ENCODE measurements around the gene DNAH8.

DNAH8 gene

GRCh38 chr6:39037082-39037508 is 322.0 kb downstream of the DNAH8 start:
- Histone ChIP-seq H3K27ac (ENCODE audit: low read length) (no peak overlapping the region), H3K4me2 (ENCODE audit: low read length) (no peak overlapping the region), H3K27me3 (ENCODE audit: low read depth, low read length) (peaks cover 77% of the 10 kb centered on the region), H4K20me1 (ENCODE audit: insufficient read depth, low read length) (no peaks in the 10 kb centered on the region), H3K79me2 (ENCODE audit: low read length) (no peaks in the 10 kb centered on the region), H3K36me3 (replicated peaks; ENCODE audit: low read depth, low read length) (peaks cover 5% of the 10 kb centered on the region), H2AFZ (ENCODE audit: low read depth, low read length) (no peak overlapping the region), H3K4me3 (ENCODE audit: low read length) (no peak overlapping the region), H3K9ac (ENCODE audit: low read length) (no peak overlapping the region), H3K4me1 (ENCODE audit: low read length) (peaks cover 20% of the 10 kb centered on the region), H3K9me3 (ENCODE audit: insufficient read depth, low read length) (0 out of 2 replicates have a peak, but pooled peaks cover 8% of the 10 kb centered on the region)
- TF ChIP-seq EZH2phosphoT487 (IDR thresholded peaks at IDR 0.05; ENCODE audit: low read depth) (no peak), CTCF (IDR thresholded peaks at IDR 0.05; ENCODE audit: low read depth, low read length) (no peak)

GRCh38 chr6:39037707-39038106 is 322.6 kb downstream of the DNAH8 start:
- no peak overlapping the region for H3K4me3 ChIP-seq (ENCODE audit: low read length)
- H3K27ac ChIP-seq (ENCODE audit: low read length), result no peak overlapping the region
- H3K9me3 ChIP-seq (ENCODE audit: insufficient read depth, low read length), result 0 out of 2 replicates have a peak, but pooled peaks cover 8% of the 10 kb centered on the region

GRCh38 chr6:39040080-39040673 is 325.1 kb downstream of the DNAH8 start:
- Histone ChIP-seq H3K4me3 (ENCODE audit: low read length) (no peak overlapping the region), H4K20me1 (ENCODE audit: insufficient read depth, low read length) (no peaks in the 10 kb centered on the region), H3K9ac (ENCODE audit: low read length) (no peak overlapping the region), H3K79me2 (ENCODE audit: low read length) (no peaks in the 10 kb centered on the region), H3K27ac (ENCODE audit: low read length) (no peak overlapping the region), H3K36me3 (replicated peaks; ENCODE audit: low read depth, low read length) (peaks cover 5% of the 10 kb centered on the region), H3K4me2 (ENCODE audit: low read length) (peak overlapping the region; percentile 39), H3K27me3 (ENCODE audit: low read depth, low read length) (peaks cover 47% of the 10 kb centered on the region), H3K9me3 (ENCODE audit: insufficient read depth, low read length) (0 out of 2 replicates have a peak, but pooled peaks cover 8% of the 10 kb centered on the region), H3K4me1 (ENCODE audit: low read length) (peaks cover 20% of the 10 kb centered on the region), H2AFZ (ENCODE audit: low read depth, low read length) (no peak overlapping the region)
- TF ChIP-seq CTCF (IDR thresholded peaks at IDR 0.05; ENCODE audit: low read depth, low read length), result no peak

More at GRCh38 chr6:39037707-39038106, 322.6 kb downstream of the DNAH8 start:
- H4K20me1 ChIP-seq (ENCODE audit: insufficient read depth, low read length), result no peaks in the 10 kb centered on the region
- no peak overlapping the region for H3K9ac ChIP-seq (ENCODE audit: low read length)
- peaks cover 71% of the 10 kb centered on the region for H3K27me3 ChIP-seq (ENCODE audit: low read depth, low read length)
- H3K4me1 ChIP-seq (ENCODE audit: low read length), result peaks cover 20% of the 10 kb centered on the region
- H3K36me3 ChIP-seq (replicated peaks; ENCODE audit: low read depth, low read length), result peaks cover 5% of the 10 kb centered on the region
- no peaks in the 10 kb centered on the region for H3K79me2 ChIP-seq (ENCODE audit: low read length)
- TF ChIP-seq EZH2phosphoT487 (IDR thresholded peaks at IDR 0.05; ENCODE audit: low read depth) (no peak), CTCF (IDR thresholded peaks at IDR 0.05; ENCODE audit: low read depth, low read length) (no peak)
- no peak overlapping the region for H3K4me2 ChIP-seq (ENCODE audit: low read length)
- no peak overlapping the region for H2AFZ ChIP-seq (ENCODE audit: low read depth, low read length)

GRCh38 chr6:39041072-39041471 is 326.0 kb downstream of the DNAH8 start:
- Histone ChIP-seq H3K4me2 (ENCODE audit: low read length) (peak overlapping the region; percentile 39), H3K9ac (ENCODE audit: low read length) (no peak overlapping the region), H3K4me3 (ENCODE audit: low read length) (no peak overlapping the region; the same call in 1 of the 2 replicates), H3K27me3 (ENCODE audit: low read depth, low read length) (peaks cover 39% of the 10 kb centered on the region), H3K79me2 (ENCODE audit: low read length) (no peaks in the 10 kb centered on the region), H4K20me1 (ENCODE audit: insufficient read depth, low read length) (no peaks in the 10 kb centered on the region), H3K9me3 (ENCODE audit: insufficient read depth, low read length) (0 out of 2 replicates have a peak, but pooled peaks cover 8% of the 10 kb centered on the region), H3K4me1 (ENCODE audit: low read length) (peaks cover 20% of the 10 kb centered on the region), H3K27ac (ENCODE audit: low read length) (no peak overlapping the region), H2AFZ (ENCODE audit: low read depth, low read length) (no peak overlapping the region), H3K36me3 (replicated peaks; ENCODE audit: low read depth, low read length) (peaks cover 5% of the 10 kb centered on the region)
- TF ChIP-seq CTCF (IDR thresholded peaks at IDR 0.05; ENCODE audit: low read depth, low read length), result no peak
- TF ChIP-seq EZH2phosphoT487 (IDR thresholded peaks at IDR 0.05; ENCODE audit: low read depth), result no peak

Measured in OCI-LY3 (cell line).